Stimulated activated CD8-positive, alpha-beta memory T cell treated with anti-CD3 and anti-CD28 coated beads, Interleukin-2, amount 100 ng/mL, for 48 hours (primary cell): ENCODE measurements around the gene MDM2.
"Not testable (repeated sequence)": the region's sequence is repeated elsewhere in the genome, so short reads cannot be mapped to it uniquely, and the experiment has no call there.

Experiments used
- DNase-seq, 2 donors: peaks; one replicate each; pipeline ENCODE4 v3.0.0-alpha.2; 2020; ENCODE audit warnings: low read depth in 2 of 2

MDM2 gene

DNA sequence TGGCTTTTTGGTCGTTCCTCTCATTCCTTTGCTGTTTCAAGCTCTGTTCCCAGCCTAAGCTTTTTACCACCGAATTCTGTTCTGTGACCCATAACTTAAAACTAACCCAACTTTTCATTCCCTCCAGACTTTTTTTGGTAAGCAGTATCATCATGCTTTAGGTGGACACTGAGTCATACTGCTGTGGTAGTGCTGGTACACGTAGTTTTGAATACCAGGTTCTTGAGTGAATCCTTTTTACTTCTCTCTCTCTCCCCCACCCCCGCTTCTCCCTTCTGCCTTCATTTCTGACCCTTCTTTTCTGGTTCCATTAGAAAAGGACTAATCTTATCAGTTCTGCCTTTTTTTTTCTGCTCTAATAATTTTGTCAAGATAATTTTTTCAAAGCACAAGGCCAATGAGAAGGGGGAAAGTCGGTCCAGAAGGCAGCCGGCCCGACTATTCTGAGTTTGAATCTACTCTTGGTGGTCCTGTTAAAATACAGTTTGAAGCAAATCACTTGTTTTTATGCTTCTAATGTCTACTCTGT lies 2.3 kb upstream of the MDM2 start:
- DNase-seq: no peak

- no peak for DNase-seq
These were observed 1.3 kb upstream of the MDM2 start for GRCh38 chr12:68806488-68807237.

DNA sequence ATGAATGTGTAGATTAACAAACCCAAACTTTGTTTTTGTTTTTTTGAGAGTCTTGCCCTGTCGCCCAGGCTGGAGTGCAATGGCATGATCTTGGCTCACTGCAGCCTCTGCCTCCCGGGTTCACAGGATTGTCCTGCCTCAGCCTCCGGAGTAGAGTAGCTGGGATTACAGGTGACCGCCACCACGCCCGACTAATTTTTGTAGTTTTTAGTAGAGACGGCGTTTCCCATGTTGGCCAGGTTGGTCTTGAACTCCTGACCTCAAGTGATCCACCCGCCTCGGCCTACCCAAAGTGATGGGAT lies 752 bp upstream of the MDM2 start:
- DNase-seq: not testable (repeated sequence)

GRCh38 chr12:68808388-68809189 lies 612 bp downstream of the MDM2 start:
- peak; percentile 59 to 67 for DNase-seq

DNA sequence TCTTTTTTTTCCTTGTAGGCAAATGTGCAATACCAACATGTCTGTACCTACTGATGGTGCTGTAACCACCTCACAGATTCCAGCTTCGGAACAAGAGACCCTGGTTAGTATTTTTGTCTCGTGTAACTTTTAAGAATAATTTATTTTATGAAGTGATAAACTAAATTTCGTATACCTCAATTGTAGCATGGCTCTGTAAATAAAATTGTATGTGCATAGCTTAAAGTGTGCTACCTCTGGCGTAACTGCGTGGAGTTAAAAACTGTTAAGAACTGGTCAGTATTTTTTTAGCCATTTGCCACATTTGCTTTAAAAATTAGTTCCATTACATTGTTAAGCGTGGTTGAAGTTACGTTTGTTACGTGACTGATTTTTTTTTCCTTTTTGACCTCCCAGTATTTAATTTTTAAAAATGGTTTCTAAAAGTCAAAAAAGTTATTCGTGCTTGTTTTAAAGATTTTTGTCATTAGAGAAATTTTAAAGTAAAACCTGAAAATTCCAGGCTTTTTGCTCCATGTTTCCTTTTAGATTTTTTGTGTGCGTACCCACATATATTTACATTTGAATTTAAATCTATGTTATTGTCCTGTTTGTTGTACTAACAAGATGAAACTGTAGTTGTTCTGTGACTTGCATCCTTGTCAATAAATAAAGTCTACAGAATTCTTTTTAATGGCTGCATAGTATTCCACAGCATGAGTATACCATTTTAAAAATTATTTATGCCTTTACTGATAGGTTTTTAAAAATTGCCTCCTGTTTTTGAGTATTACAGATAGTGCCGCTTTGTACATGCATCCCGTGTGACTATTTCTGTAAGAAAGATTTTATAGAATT lies 1.4 kb downstream of the MDM2 start:
- no peak for DNase-seq

DNA sequence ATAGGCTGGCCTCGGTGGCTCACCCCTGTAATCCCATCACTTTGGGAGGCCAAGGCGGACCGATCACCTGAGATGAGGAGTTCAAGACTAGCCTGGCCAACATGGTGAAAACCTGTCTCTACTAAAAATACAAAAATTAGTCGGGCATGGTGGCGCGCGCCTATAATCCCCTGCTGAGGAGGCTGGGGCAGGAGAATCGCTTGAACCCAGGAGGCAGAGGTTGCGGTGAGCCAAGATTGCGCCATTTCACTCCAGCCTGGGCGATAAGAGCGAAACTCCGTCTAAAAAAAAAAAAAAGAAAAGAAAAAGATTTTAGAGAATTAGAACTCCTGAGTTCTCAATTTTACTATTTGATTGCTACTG lies 2.0 kb downstream of the MDM2 start:
- not testable (repeated sequence) for DNase-seq

GRCh38 chr12:68811573-68811972 lies 3.6 kb downstream of the MDM2 start:
- DNase-seq: not testable (repeated sequence)

DNA sequence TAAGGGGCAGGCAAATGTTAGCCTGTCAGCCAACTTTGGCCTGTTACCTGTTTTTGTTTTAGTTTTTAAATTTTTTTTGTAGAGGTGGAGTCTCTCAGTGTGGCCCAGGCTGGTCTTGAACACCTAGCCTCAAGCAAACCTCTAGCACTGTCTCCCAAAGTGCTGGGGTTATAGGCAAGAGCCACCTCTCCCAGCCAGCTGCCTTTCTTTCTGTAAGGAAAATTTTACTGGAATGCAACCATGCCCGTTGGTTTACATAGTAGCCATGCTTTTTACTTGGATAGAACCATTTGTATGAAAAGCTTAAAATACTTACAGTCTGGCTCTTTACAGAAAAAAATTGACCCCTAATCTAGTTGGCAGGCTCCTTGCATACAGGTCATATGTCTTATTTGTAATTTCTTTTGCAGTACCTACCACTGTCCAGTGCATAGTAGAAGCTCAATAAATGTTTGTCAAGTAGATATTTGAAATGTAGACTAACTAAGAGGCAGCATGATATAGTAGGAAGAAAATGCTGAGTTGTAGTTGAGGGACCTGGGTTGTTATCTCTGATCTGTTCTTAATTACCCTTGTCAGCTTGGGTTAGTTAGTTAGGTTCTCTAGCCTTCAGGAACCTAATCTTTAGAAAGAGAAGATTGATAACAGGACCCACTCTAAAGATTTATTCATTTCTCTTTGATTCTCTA lies 4.7 kb downstream of the MDM2 start:
- no peak for DNase-seq

- no peak for DNase-seq
These were observed 5.2 kb downstream of the MDM2 start for GRCh38 chr12:68813242-68813593.

GRCh38 chr12:68814490-68815231 lies 6.7 kb downstream of the MDM2 start:
- DNase-seq: no peak

- DNase-seq: no peak
These were observed 7.4 kb downstream of the MDM2 start for GRCh38 chr12:68815232-68815927.

- no peak for DNase-seq
These were observed 8.2 kb downstream of the MDM2 start for GRCh38 chr12:68815928-68816800.

DNA sequence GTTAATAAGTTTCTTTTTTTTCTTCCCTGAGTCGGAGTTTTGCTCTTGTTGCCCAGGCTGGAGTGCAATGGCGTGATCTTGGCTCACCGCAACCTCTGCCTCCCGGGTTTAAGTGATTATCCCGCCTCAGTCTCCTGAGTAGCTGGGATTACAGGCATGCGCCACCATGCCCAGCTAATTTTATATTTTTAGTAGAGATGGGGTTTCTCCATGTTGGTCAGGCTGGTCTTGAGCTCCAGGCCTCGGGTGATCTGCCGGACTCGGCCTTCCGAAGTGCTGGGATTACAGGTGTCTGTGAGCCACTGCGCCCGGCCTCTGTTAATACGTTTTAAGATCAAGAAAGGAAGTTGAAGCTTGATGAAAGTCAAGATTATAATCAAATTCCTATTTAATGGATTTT lies 11.5 kb downstream of the MDM2 start:
- not testable (repeated sequence) for DNase-seq

DNA sequence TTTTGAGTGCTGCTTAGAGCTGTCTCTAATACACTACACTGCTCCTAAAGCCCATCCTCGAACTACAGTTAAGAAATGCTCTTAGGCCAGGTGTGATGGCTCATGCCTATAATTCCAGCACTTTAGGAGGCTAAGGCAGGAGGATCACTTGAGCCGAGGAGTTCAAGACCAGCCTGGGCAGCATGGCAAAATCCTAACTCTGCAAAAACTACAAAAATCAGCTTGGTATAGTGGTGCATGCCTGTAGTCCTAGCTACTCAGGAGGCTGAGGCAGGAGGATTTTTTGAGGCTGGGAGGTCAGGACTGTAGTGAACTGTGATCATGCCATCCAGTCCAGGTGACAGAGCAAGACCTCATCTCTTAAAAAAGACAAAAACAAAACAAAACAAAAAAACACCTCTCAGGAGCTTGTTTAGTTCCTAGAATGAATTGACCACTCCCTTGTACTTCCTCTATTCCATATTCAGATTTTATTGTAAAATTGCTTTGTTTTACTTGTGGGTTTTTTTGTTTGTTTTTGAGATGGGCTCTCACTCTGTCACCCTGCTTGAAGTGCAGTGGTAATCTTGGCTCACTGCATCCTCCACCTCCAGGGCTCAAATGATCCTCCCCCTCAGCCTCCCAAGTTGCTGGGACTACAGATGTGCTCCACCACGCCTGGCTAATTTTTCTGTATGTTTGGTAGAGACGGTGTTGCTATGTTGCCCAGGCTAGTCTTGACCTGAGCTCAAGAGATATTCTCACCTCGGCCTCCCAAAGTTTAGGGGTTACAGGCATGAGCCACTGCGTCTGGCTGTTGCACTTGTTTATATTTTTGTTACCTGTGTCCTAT lies 13.6 kb downstream of the MDM2 start:
- DNase-seq: no peak

GRCh38 chr12:68823696-68824095 lies 15.7 kb downstream of the MDM2 start:
- no peak for DNase-seq

- no peak for DNase-seq
These were observed 16.2 kb downstream of the MDM2 start for GRCh38 chr12:68824131-68824530.

DNA sequence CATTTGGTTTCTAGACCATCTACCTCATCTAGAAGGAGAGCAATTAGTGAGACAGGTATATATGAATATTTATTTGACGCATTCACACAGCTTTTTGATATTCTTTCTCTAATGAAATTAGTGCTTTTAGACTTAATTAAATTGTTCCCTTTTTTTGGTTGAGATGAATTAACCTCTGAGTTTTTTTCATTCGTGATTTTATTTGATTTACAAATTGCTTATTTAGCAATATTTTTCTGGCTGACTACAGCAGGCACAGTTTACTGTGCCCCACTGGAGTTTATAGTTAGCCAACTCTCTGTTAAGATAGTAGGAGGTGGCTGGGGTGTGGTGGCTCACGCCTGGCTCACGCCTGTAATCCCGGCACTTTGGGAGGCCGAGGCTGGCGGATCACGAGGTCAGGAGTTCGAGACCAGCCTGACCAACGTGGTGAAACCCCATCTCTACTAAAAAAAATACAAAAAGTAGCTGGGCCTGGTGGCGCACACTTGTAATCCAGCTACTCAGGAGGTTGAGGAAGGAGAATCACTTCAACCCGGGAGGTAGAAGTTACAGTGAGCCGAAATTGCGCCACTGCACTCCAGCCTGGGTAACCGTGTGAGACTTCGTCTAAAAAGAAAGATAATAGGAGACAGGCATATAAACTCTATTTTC lies 16.7 kb downstream of the MDM2 start:
- DNase-seq: no peak
